ENCODE measurements around the gene PARP6.
"Not testable (repeated sequence)": the region's sequence is repeated elsewhere in the genome, so short reads cannot be mapped to it uniquely, and the experiment has no call there.

Gene PARP6

DNA sequence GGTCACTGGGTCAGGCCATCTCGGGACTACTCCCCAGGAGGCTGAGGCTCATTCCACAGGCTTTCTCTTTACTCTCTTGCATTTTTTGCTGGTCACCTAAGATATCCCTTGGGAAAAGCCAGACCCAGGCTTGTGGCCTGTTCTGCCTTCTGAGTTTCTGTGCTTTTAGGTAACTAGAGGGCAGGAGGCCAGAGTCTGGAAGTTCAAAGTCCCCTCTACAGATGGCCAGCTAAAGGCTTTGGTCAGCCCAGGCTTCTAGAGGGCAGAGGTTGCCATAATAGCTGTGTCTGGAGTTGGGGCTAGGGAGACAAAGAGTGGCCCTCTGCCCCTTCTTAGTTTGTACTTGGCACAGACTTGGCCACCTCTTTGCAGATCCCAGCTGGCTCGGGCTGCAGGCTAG is 8.4 kb upstream of the PARP6 start:
- no peak for DNase-seq

DNA sequence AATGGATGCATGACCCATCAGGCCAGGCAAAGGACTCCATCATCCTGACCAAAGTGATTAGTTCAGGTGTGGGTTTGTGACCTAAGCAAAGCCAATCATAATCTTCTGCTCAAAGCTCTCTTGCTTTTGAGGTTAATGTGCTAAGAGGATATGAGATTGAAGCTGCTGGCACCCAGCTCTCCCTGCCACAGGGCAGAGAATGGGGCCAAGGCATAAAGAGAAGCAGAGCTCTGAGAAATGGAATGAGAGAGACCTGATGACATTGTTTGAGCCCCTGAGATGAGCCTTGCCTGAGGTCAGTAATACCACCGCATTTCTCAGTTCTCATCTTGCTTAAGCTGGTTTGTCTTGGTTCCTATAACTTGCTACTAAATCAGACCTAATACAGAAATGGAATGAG is 6.4 kb upstream of the PARP6 start:
- no peak for DNase-seq

GRCh38 chr15:72276326-72276700 is 4.0 kb upstream of the PARP6 start:
- no peak for DNase-seq

GRCh38 chr15:72275635-72276325 is 3.4 kb upstream of the PARP6 start:
- DNase-seq = not testable (repeated sequence)

- DNase-seq = no peak
Observed at GRCh38 chr15:72272997-72273352, 621 bp upstream of the PARP6 start.

DNA sequence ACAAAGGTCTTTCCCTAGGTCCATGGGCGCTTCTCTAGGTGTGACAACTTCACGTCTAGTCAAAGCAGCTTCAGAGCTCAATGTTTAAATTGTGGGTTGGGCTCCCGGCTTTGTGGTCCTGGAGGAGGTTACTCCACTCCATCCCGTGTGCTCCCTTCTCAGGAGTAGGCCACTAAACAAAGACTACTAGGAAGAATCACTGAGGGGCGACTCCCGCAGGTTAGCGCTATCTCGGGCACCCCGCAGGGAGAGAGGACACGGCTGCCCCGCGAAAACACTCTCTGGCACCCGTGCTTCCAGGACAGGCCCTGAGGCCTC is 500 bp downstream of the PARP6 start:
- DNase-seq = no peak

DNA sequence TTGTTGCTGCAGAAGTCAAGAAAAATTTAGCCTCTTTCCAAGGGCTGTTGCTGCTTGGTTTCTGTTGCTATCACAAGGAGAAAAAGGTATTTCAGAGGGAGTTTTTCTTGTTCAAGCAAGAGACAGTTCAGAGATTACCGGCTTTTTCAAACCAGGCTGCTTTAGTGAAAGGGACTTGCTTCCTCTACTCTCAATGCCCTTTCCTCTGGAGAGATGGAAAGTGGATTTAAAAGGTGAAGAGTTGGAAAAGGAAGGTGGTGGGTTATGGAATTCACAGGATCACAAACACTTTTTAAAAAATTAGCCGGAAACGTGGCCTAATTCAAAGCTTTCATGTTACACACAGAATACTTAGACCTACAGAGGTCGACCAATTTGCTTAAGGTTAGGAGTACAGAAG is 1.1 kb downstream of the PARP6 start:
- no peak for DNase-seq

GRCh38 chr15:72269739-72270138 is 2.6 kb downstream of the PARP6 start:
- no peak for DNase-seq

- DNase-seq = no peak
Observed at GRCh38 chr15:72265031-72265430, 7.3 kb downstream of the PARP6 start.

DNA sequence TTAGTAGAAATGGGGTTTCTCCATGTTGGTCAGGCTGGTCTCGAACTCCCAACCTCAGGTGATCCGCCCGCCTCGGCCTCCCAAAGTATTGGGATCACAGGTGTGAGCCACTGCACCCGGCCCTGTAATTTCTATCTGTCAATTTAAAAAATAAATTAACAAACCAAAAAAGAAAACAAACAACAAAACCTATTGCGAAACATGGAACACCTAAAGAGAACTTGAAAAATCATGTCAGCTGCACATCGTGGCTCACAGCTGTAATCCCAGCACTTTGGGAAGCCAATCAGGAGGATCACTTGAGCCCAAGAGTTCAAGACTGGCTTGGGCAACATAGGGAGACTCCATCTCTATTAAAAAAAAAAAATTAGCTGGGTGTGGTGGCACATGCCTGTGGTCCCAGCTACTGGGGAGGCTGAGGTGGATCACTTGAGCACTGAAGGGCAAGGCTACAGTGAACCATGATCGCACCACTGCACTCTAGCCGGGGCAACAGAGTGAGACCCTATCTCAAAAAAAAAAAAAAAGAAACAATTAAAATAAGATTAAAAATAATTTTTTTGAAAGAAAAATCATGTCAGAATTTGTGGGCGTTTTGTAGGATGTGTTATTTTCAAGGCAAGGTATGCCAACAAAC is 19.6 kb downstream of the PARP6 start:
- DNase-seq = no peak

DNA sequence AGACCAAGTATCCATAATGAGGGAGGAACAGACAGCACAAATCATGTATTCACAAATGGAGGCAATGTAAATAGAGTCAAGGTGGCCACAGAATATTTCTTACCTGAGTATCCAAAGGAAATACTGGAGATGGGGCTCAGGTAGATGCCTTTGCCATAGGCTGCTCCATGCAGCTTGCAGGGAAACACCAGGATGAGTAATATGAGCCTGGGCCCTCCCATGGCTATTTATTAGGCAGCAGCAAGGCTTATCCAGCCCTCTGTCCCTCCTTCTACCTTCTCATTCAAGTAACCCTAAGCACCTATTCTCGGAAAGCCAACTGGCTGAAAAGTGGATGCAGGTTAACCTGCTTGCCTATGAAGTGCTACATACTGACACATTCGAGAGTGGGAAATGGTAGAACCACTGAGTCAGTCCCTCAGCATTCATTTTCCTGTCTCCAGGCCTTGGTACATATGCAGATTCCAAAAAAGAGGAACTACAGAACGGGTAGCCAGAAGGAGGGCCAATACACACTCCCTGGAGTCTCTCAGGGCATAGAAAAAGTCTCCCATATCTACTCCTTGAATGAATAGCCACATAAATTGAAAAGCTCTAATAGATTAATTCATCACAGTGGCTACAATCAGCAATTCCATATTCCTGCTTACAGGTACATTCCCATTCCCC is 23.1 kb downstream of the PARP6 start:
- no peak for DNase-seq

GRCh38 chr15:72248514-72248913 is 23.8 kb downstream of the PARP6 start:
- no peak for DNase-seq

GRCh38 chr15:72242775-72243370 is 29.5 kb downstream of the PARP6 start:
- no peak for DNase-seq

- no peak for DNase-seq
Observed at GRCh38 chr15:72239652-72240051, 32.7 kb downstream of the PARP6 start.

- no peak for DNase-seq
Observed at GRCh38 chr15:72238586-72238985, 33.8 kb downstream of the PARP6 start.

DNA sequence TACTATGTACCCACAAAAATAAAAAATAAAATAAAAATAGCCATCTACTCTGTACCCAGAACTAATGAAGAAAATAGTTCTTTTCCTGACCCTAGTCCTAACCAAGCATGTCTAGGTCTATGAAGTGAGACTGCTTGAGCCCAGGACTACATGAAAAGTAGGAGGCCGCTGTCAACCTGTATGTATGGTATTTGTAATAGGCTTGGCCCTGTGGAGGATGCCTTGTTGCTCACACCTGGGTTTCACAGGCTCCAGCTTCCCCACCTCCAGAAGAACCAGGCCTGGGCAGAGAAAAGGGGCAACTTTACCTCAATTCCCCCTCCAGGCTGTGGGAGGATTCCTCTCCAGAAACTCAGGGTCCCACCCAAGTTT is 34.5 kb downstream of the PARP6 start:
- no peak for DNase-seq

DNA sequence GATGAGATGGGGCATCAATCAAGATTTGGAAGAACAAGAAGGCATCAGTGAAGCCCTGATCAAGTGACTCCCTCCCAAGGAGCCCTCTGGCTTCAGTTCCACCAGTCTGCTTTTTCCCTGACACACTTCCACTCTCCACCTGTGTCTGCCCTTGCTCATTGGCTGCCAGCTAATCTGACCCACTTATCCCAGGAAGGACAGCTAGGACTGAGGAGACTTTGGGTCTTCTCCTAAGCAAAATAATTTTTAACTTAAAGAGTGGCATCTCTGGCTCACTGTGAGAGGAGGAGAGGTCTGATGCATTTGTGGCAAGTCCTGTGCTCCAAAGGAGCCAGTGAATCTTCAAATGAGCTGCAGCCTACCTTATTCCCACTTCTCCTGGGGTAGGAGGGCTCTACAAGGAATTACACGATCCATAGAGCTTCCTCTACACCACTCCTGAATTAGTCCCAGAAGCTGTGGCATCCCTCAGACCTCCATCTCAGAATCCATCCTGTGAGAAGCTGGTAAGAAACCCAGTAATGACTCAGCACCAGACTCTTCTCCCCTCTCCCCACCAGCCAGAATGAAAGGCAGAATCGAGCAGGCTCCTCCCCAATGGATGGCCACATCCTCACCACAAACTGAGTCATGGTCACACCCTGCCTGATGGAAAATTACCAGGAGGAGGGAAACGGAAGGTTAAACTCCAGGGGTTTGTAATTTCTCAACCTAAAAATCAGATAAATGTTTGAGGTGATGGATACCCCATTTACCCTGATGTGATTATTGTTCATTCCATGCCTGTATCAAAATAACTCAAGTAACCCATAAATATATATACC is 35.1 kb downstream of the PARP6 start:
- no peak for DNase-seq

DNA sequence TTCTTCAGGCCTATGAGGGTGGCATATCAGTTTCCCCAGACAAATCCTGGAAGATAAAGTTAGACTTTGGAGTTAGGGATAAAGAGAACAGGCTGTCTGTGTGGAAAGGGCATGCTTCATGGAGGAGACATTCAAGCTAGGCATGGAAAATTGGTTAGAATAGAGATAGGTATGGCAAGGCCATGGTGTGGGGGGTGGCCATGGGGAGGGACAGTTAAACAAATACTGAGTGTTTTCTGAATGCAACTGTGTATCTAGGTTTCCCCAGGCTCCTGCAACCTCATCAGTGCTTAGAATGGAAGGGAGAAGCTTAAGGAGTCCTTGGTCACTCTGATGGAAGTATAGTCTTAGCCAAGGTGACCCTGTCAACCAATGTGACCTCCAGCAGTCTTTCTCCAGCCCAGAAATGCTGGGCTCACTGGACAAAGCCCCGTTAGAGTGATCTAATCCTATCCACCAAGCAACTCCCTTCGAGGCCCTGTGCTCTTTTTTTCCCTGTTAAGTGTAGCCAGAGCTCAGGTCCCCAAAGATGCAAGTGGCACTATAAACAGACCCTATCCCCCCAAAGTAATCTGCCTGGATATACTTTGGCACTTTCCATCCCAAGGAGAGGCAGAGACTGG is 35.9 kb downstream of the PARP6 start:
- DNase-seq = no peak

GRCh38 chr15:72235298-72235697 is 37.1 kb downstream of the PARP6 start:
- DNase-seq = no peak

GRCh38 chr15:72233769-72234168 is 38.6 kb downstream of the PARP6 start:
- DNase-seq = no peak

DNA sequence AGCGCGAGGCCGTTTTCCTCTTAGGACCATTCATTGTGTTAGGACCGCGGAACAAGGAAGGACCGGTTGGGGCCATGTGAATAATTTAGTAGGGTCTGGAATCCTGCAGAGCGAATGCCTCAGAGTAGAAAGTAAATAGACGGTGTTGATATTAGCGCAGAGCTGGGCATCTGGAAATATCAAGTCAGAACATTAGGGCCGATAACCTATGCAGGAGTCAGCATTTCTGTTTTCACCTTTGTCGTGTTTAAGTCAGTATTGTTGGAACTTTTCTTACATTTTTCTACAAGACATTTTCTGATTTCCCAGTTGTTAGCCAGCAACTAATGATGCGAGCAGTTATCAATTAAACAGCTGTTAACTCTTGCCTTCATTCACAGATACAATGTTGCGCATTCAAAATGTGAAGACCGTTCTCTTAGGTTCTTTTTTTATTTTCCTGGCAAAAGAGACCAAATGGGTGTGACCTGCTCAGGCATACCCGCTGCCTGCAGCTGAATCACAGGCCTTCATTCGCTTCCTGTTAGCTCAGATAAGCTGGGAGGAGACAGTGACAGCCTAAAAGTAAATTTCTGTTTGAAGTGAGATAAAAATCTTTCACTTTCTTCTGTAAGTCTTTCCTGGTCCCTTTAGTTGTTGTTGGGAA is 40.4 kb downstream of the PARP6 start:
- DNase-seq = peak; percentile 34

DNA sequence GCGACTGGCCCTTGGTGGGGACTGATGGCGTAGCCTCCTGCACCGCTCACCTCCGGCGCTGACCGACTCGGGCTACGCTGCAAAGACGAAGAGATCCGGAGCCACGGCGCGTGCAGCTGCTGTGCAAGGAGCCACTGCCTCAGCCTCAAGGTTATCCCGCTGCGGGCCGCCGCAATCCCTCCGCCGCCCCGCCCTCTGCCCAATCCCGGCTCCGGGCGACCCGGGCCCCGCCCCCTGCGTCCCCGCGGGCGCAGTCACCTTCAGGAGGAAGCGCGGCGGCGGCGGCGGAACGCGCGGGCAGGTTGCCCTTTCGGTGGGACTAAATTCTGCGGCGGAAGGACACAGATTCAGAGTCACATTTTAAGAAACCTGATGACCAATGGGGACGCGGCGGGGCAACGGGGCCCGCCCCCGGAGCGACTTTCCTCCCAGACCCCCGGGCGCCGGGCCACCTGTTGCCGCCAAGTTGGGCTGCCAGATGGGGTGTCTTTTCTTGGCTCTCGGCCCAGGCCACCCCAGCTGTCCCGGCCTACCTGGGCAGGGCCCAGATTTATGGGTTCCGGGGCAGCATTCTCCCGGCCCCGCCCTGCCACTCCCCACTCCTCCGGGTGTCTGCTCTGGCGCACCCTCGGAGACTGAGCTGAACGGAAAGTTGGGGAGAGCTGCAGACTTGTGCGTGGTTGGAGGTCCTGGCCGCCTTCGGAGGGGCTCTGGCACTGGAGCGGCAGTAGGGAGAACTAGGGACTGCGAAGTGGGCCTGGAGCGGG is 41.1 kb downstream of the PARP6 start, which contains the start of gene PKM:
PKM (minus strand) TSS at position 125 of the 767 bp plus-strand sequence. CDS start 12,093 bp downstream, outside the sequence.
- peak; percentile 99 for DNase-seq
